ENCODE data around the gene TRIM16.
"Not testable (repeated sequence)": the region's sequence is repeated elsewhere in the genome, so short reads cannot be mapped to it uniquely, and the experiment has no call there.

- not testable (repeated sequence) for TF ChIP-seq CTCF (IDR thresholded peaks at IDR 0.05); ZFX (IDR thresholded peaks at IDR 0.05; ENCODE audit: borderline replicate concordance)
Measured at GRCh38 chr17:15613111-15613510, 71.0 kb downstream of the TRIM16 start.
